ENCODE data around the gene TANC1. TPM values are rescaled to one million over a fixed set of nuclear protein-coding genes. Genes with fewer than 3 reads are reported as not detected.

Gene TANC1
- total and polyA plus RNA-seq, 5 experiments from 2014 or later: 0.05 to 0.17 (median 0.09) TPM; not detected in 1

- peak overlapping the region in 1 of 10 donors; percentile 31 for H3K27ac Mint-ChIP-seq
- no peaks in the 10 kb centered on the region for H3K9me3 Mint-ChIP-seq
- no peak for ATAC-seq
- H3K4me3 Mint-ChIP-seq: no peak overlapping the region
- POLR2A ChIA-PET: interaction anchor here (0.5 to 0.9 kb wide), 2 partner anchors 20 to 184 kb away, joined by 3 read pairs; no protein-coding TSS in a partner anchor
- H3K4me1 Mint-ChIP-seq: no peaks in the 10 kb centered on the region
- H3K36me3 Mint-ChIP-seq: no peaks in the 10 kb centered on the region
- no peak for DNase-seq
- H3K27me3 Mint-ChIP-seq: peaks cover 0 to 5% (median 3%) of the 10 kb centered on the region in 5 donors
Measured at GRCh38 chr2:159110784-159111183, 142.3 kb downstream of the TANC1 start.

DNA sequence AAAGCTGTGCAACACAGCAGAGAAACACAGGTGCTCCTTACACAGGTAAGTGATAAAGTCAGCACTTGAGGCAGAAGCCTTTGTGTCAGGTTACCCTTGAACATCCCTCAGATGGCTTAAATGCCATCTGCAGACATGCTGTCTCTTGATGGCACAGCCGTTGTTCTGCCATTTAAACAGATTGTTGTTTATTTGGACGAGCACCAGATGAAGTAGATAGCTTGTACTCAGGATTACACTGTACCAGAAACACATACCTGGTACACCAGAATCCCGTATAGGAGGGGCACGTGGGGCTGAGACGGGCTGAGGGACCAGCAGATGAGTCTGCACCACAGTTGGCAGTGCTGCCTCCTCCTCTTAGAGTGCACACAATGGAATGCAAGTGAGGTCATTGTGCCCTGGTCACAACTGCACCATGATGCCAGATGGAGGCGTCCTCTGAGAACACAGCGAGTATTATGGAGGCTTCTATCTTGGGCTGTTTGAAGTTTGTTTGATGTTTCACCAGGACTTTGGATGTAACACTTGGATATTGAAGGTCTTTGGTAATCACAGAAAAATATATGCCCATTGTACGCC is 143.0 kb downstream of the TANC1 start:
- Mint-ChIP-seq H3K4me3 (no peak overlapping the region), H3K27me3 (peaks cover 0 to 5% (median 3%) of the 10 kb centered on the region in 5 donors), H3K4me1 (no peaks in the 10 kb centered on the region), H3K9me3 (no peaks in the 10 kb centered on the region), H3K36me3 (no peaks in the 10 kb centered on the region), H3K27ac (no peak overlapping the region)
- DNase-seq: no peak
- POLR2A ChIA-PET: no interaction called here
- ATAC-seq: no peak

GRCh38 chr2:159114835-159115234 is 146.4 kb downstream of the TANC1 start:
- Mint-ChIP-seq H3K4me3 (no peak overlapping the region), H3K27ac (no peak overlapping the region), H3K36me3 (no peaks in the 10 kb centered on the region), H3K9me3 (peaks cover 0 to 2% (median 0%) of the 10 kb centered on the region in 9 donors), H3K27me3 (peaks cover 0 to 1% (median 0%) of the 10 kb centered on the region in 5 donors), H3K4me1 (peaks cover 0 to 9% (median 4%) of the 10 kb centered on the region in 4 donors)
- POLR2A ChIA-PET: no interaction called here
- DNase-seq (no peak), ATAC-seq (no peak)

DNA sequence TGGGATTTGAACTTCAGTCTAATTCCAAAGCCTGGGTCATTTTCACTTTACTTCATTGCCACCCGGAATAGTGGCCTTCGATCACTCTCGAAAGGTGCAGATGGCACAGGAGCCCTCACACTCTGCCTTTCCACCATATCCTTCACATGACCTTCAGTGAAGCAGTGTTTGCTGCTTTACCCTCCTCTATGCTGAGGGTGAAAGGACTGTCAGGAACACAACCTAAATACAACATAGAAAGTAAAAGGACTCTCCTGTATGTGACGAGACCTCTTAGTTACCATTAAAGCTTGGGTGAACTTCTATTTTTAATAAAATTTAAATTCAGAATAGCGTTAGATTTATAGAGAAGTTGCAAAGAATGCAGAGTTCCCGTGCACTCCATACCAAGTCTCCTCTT is 148.5 kb downstream of the TANC1 start:
- Mint-ChIP-seq H3K4me3 (no peak overlapping the region), H3K9me3 (peaks cover 0 to 2% (median 0%) of the 10 kb centered on the region in 9 donors), H3K36me3 (no peaks in the 10 kb centered on the region), H3K4me1 (peaks cover 0 to 9% (median 4%) of the 10 kb centered on the region in 4 donors), H3K27me3 (peaks cover 0 to 1% (median 0%) of the 10 kb centered on the region in 5 donors), H3K27ac (peak overlapping the region in 1 of 10 donors; percentile 21)
- DNase-seq (no peak), ATAC-seq (no peak)
- POLR2A ChIA-PET: no interaction called here

DNA sequence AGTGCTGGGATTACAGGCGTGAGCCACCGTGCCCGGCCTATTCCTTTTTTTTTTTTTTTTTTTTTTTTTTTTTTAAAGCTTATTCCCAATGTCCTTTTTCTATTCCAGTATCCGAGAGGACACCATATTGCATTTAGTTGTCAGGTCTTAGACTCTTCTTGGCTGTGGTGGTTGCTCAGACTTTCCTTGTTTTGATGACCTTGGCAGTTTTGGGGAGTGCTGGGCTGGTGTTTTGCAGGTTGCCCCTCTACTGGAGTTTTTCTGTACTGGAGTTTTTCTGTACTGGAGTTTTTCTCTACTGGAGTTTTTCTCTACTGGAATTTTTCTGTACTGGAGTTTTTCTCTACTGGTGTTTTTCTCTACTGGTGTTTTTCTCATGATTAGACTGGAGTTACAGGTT is 149.2 kb downstream of the TANC1 start:
- POLR2A ChIA-PET: no interaction called here
- ATAC-seq (no peak), DNase-seq (no peak)
- H3K27ac Mint-ChIP-seq: peak overlapping the region in 1 of 10 donors; percentile 17
- H3K27me3 Mint-ChIP-seq: peaks cover 0 to 1% (median 0%) of the 10 kb centered on the region in 5 donors
- H3K4me3 Mint-ChIP-seq: peak overlapping the region in 1 of 10 donors; percentile 18
- H3K36me3 Mint-ChIP-seq: no peaks in the 10 kb centered on the region
- H3K9me3 Mint-ChIP-seq: peaks cover 0 to 2% (median 0%) of the 10 kb centered on the region in 9 donors
- peaks cover 0 to 9% (median 4%) of the 10 kb centered on the region in 4 donors for H3K4me1 Mint-ChIP-seq

- POLR2A ChIA-PET: interaction anchor here (0.5 to 1.0 kb wide), 2 partner anchors 26 to 31 kb away, joined by 3 to 4 read pairs; no protein-coding TSS in a partner anchor
- DNase-seq: peak; percentile 56 to 87 (median 74)
- ATAC-seq: peak; percentile 87 to 96
- peak overlapping the region in 2 of 10 donors; percentile 17 to 19 for H3K27ac Mint-ChIP-seq
- H3K4me3 Mint-ChIP-seq: peak overlapping the region in 1 of 10 donors; percentile 18
- H3K4me1 Mint-ChIP-seq: peaks cover 0 to 11% (median 5%) of the 10 kb centered on the region in 4 donors
- peaks cover 0 to 1% (median 0%) of the 10 kb centered on the region in 5 donors for H3K27me3 Mint-ChIP-seq
- H3K36me3 Mint-ChIP-seq: no peaks in the 10 kb centered on the region
- H3K9me3 Mint-ChIP-seq: peaks cover 0 to 2% (median 0%) of the 10 kb centered on the region in 9 donors
Measured at GRCh38 chr2:159118115-159118858, 149.8 kb downstream of the TANC1 start.

DNA sequence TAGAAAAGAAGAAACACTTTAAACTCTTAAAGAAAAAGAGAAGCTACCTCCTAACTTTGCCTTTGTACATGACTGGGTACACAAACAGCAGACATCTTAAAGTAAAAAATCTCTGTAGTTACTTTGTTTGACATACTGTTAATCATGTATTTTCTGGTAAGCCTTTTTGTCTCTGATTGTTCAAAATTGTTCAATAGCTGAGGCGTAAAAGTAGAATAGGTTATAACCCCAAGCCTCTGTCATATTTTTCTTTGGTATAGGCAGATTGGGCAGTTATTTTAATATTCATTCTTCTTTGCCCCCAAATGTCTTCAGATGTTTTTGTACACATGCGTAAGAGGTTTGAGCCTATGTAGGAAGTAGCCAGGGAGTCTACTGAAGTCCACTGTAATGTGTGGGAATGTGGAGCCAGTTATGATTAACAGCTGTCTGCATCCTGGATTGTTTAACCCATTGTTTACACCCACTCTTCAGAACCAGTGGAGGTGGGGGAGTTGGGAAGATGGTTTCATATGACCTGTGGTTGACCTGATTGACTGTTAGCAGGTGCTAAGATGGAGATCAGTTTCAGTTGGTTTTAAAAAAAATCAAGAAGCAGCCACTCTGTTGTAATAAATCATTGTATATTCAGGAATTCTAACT is 150.5 kb downstream of the TANC1 start:
- peaks cover 0 to 1% (median 0%) of the 10 kb centered on the region in 5 donors for H3K27me3 Mint-ChIP-seq
- H3K4me1 Mint-ChIP-seq: peaks cover 3 to 16% (median 9%) of the 10 kb centered on the region in 4 donors
- POLR2A ChIA-PET: interaction anchor here (0.5 to 1.0 kb wide), 2 partner anchors 27 to 32 kb away, joined by 3 to 4 read pairs; no protein-coding TSS in a partner anchor
- peak overlapping the region in 1 of 10 donors; percentile 19 for H3K27ac Mint-ChIP-seq
- DNase-seq (no peak), ATAC-seq (no peak)
- no peak overlapping the region for H3K4me3 Mint-ChIP-seq
- peaks cover 0 to 2% (median 0%) of the 10 kb centered on the region in 9 donors for H3K9me3 Mint-ChIP-seq
- H3K36me3 Mint-ChIP-seq: no peaks in the 10 kb centered on the region

DNA sequence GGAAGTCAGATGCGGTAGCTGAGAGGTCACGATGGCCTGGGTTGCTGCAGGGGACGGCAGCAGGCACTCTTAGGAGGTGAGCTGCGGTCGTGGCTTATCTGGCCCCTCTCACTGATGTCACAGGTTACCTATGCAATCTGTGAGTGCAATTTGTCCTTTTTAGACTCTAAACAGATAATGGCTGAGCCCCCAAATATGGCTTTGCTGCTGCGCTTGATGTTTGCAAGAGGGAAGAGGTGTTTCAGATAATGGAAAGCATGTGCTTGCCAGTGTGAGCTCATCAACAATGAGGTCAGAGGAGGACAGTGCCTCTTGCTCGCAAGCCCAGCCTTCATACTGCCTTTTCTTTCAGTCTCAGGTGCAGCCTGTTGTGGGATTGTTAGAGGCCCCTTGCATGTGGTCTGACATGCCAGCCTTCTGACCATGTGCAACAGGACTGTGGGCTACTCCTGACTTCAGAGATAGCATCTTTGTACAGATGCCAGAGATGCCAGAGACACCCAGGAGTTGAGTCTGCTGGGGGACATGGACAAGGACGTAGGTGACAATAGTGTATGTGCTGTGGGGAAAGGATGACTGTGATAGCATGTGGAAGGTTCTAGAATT is 151.3 kb downstream of the TANC1 start:
- Mint-ChIP-seq H3K4me3 (no peak overlapping the region), H3K27ac (peak overlapping the region in 1 of 10 donors; percentile 40), H3K27me3 (peaks cover 0 to 1% (median 0%) of the 10 kb centered on the region in 5 donors), H3K9me3 (peaks cover 0 to 2% (median 0%) of the 10 kb centered on the region in 9 donors), H3K4me1 (peaks cover 6 to 23% (median 16%) of the 10 kb centered on the region in 4 donors), H3K36me3 (no peaks in the 10 kb centered on the region)
- POLR2A ChIA-PET: no interaction called here
- ATAC-seq (no peak), DNase-seq (no peak)

- no peak for ATAC-seq
- peak overlapping the region in 2 of 10 donors; percentile 19 to 24 for H3K4me3 Mint-ChIP-seq
- POLR2A ChIA-PET: interaction anchor here (1.9 kb wide), 1 partner anchor 589 kb away, joined by 7 read pairs; the partner anchor contains the start of gene MARCHF7
- no peaks in the 10 kb centered on the region for H3K9me3 Mint-ChIP-seq
- H3K27ac Mint-ChIP-seq: peak overlapping the region; percentile 40 to 91 (median 83)
- H3K4me1 Mint-ChIP-seq: peaks cover 10 to 29% (median 23%) of the 10 kb centered on the region in 4 donors
- no peak for DNase-seq
- H3K36me3 Mint-ChIP-seq: no peaks in the 10 kb centered on the region
- no peaks in the 10 kb centered on the region for H3K27me3 Mint-ChIP-seq
Measured at GRCh38 chr2:159123786-159124185, 155.3 kb downstream of the TANC1 start.

DNA sequence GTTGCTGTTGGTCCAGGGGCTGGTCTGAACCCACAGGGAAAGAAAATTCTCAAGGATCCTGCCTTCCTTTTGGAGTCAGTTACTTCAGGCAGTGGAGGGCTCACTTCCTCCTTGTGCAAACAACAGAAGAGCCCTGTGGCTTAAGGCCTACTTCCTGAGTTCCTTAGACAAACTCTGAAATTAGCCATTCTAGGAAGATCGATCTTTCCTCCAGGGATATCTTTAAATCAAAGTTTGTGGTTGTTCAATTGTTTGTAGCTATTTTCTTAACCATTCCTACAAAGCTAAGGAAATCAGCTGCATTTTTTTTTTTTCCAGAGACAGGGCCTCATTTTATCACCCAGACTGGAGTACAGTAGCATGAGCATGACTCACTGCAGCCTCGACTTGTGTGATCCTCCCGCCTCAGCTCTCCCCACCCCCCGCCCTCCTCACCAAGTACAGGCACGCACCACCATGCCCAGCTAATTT is 156.0 kb downstream of the TANC1 start:
- peaks cover 10 to 30% (median 26%) of the 10 kb centered on the region in 4 donors for H3K4me1 Mint-ChIP-seq
- ATAC-seq: peak; percentile 53 to 91
- POLR2A ChIA-PET: interaction anchor here (0.7 to 1.9 kb wide), 4 partner anchors 129 to 1098 kb away, joined by 4 to 9 read pairs (median 6); partner anchors contain the start of gene MARCHF7
- peak overlapping the region; percentile 65 to 91 (median 83) for H3K27ac Mint-ChIP-seq
- H3K9me3 Mint-ChIP-seq: no peaks in the 10 kb centered on the region
- H3K4me3 Mint-ChIP-seq: peak overlapping the region in 7 of 10 donors; percentile 5 to 66 (median 27)
- H3K36me3 Mint-ChIP-seq: no peaks in the 10 kb centered on the region
- peak in 1 of 10 donors; percentile 12 for DNase-seq
- H3K27me3 Mint-ChIP-seq: no peaks in the 10 kb centered on the region

DNA sequence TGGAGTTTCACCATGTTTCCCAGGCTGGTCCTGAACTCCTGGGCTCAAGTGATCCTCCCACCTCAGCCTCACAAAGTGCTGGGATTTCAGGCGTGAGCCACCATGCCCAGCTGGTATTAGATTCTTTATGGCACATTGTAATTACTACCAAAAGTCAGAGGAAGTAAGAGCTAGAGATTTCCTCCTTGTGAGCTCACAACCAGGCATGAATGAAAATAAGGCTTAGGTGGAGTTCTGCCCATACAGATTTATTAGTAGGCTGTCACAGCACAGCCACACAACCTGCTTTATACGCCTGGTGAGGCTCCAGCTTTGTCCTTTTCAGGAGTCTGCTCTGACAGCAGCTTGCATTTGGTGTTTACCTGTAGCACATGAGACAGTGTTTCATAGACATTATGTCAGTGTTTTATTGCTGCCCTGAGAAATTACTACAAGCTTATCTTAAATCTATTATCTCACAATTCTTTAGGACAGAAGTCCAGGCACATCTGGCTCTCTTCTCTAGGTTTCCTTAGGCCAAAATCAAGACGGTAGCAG is 156.6 kb downstream of the TANC1 start:
- Mint-ChIP-seq H3K36me3 (no peaks in the 10 kb centered on the region), H3K27me3 (no peaks in the 10 kb centered on the region), H3K9me3 (no peaks in the 10 kb centered on the region), H3K27ac (peak overlapping the region; percentile 30 to 91 (median 78)), H3K4me1 (peaks cover 10 to 32% (median 26%) of the 10 kb centered on the region in 4 donors), H3K4me3 (peak overlapping the region in 5 of 10 donors; percentile 12 to 66 (median 31))
- peak in 1 of 2 donors; percentile 29 for ATAC-seq
- no peak for DNase-seq
- POLR2A ChIA-PET: interaction anchor here (0.8 to 1.9 kb wide), 3 partner anchors 222 to 1099 kb away, joined by 4 to 9 read pairs (median 7); partner anchors contain the start of gene MARCHF7
